GM12874 (cell line): Measurements from ENCODE around the gene NPNT.

ENCODE experiments used
- TF ChIP-seq, protein P1 (sequence below): IDR thresholded peaks from 2 replicates; pipeline ENCODE4 v1.5.1; 2011; ENCODE audit warnings: low read depth, mild to moderate bottlenecking, control low read depth, low read length, moderate library complexity; ENCODE audit not compliant: insufficient read depth

NPNT gene

DNA sequence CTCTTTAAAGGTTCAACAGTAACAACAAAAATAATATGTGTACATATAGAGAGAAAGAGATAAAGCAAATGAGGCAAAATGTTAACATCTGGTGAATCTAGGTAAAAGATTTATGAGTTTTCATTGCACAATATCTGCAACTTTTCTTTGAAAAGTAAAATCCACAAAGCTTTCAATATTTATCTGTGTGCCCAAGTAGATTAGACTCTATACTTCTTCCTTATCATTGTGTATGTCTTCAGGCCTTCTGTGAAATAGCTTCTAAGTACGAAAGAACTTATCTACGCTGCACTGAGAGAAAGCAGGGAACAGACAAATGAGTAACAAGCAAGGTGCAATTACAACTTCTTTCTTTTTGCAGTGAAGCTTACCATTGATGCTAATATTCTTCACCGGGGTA is 81.6 kb downstream of the NPNT start:
- TF ChIP-seq, protein P1, sequence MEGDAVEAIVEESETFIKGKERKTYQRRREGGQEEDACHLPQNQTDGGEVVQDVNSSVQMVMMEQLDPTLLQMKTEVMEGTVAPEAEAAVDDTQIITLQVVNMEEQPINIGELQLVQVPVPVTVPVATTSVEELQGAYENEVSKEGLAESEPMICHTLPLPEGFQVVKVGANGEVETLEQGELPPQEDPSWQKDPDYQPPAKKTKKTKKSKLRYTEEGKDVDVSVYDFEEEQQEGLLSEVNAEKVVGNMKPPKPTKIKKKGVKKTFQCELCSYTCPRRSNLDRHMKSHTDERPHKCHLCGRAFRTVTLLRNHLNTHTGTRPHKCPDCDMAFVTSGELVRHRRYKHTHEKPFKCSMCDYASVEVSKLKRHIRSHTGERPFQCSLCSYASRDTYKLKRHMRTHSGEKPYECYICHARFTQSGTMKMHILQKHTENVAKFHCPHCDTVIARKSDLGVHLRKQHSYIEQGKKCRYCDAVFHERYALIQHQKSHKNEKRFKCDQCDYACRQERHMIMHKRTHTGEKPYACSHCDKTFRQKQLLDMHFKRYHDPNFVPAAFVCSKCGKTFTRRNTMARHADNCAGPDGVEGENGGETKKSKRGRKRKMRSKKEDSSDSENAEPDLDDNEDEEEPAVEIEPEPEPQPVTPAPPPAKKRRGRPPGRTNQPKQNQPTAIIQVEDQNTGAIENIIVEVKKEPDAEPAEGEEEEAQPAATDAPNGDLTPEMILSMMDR = no peak

GRCh38 chr4:105978684-105979296 is 83.5 kb downstream of the NPNT start:
- TF ChIP-seq, protein P1 = no peak

DNA sequence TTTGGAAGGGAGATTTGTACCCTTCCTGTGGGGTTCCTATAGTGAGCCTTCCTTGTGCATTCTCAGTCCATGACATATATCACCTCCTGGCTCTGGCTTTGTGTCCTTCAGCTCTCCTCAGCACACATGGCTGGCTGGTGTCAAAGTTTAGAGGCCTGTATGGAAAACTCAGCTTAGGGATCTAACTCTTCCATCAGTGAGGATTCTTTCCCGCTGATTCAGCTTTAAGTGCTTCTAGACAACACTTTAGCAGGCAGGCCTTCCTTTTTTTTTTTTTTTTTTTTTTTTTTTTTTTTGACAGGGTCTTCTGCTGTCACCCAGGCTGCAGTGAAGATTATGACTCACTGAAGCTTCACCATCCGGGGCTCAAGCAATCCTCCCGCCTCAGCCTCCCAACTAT is 84.2 kb downstream of the NPNT start:
- TF ChIP-seq, protein P1 = no peak

DNA sequence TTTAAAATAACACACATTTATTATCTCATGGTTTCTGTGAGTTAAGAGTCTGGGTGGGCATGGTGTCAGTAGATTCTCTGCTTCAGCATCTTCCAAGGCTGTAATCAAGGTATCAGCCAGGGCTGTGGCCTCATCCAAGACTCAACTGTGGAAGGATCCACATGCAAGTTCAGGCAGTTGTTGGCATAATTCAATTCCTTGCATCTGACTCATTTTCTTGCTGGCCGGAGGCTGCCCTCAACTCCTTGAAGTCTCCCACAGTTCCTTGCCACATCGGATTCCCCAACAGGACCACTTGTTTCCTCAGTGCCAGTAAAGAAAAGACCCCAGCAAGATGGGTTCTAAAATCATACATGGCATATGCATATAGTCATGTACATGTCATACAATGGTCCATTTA is 93.4 kb downstream of the NPNT start:
- TF ChIP-seq, protein P1 = no peak

DNA sequence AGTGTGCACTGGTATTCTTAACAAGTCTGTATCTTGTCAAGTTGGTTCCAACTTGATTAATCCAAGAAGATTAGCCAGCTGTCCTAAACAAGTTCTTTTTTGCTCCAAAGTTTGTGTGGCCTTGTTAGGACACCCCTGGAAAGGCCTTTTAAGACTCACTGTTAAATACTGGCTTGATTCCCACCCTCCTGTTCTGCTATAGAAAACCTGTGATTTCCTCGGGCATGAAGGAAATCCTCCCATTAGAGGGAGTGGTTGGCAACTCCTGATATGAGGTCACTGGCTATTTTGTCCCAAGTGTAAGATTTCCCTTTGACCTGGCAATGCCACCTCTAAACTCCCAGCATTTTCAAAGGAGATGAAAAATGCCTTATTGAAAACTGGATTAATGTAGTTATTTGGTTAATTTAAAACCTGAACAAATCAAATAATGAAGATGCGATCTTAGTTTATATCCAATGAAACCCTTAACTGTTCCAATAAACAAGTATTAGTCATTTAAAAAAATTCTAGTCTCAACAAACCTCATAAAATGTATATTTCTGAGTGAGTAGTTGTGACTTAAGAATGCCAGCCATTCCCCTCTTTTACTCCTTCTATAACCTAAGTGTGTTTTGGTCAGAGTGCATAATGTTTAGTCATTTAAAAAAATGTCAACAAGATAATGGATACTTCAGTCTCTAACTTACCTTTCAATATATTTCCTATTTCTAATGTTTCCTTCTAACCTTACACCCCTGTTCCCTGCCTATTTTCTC is 94.4 kb downstream of the NPNT start:
- TF ChIP-seq, protein P1 = no peak

GRCh38 chr4:105990933-105991332 is 95.7 kb downstream of the NPNT start:
- TF ChIP-seq, protein P1 = no peak

DNA sequence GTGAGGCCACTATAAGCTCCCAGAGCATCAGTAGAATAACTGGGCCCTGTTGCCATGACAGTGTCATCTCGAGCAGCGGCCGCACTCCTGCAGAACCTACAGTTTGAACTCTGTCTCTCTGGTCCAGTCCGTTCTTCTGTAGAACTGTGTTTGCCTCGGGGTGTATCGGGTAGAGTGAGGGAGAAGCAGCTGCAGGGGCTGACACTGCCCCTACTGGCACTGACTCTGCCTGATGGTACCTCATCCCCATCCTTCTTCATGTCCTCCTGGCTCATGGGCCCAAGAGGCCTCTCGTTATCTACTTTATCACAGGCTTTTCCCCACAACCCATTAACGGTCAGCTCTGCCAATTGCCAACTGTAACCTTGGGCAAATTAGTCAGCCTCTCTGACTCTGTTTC is 96.5 kb downstream of the NPNT start:
- TF ChIP-seq, protein P1 = no peak
